GM19023 (cell line): Measurements from ENCODE around the gene ALDH4A1.

Experiments
- ATAC-seq: cut with Tn5 transposase; IDR thresholded peaks from one replicate; pipeline ENCODE4 v1.9.1; 2021; ENCODE audit warnings: mild to moderate bottlenecking, moderate library complexity; ENCODE audit not compliant: unreplicated experiment

The ALDH4A1 gene

DNA sequence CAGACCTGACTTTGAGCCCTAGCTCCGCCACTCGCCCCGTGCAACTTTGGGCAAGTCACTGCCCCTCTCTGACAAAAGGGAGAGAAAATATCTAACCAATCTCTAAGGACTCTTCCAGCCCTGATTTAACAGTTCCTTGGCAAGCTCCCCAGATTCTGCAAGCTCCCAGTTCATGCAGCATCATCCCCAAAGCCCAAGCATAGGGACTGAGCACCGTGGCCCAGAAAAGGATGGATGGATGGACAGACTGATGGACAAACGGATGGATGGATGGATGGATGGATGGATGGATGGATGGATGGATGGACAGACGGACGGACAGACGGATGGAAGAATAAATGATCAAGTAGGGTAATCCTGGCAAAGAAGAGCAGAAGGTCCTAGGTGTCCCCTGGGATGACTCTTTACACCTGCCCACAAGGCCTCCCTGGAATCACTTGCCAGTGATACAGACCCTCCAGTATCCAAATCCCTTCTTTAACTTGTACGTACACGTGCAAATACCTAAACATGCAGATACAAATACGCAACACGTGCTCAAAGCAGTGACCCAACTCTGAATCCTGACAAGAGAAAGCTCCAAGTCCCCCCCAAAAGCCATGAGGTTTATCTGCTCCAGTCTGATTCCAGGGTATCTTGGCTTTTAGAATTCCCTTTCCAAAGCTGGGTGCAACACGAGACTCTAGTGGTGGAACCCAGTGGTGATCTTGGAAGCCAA, 38.1 kb upstream of the ALDH4A1 start:
- no peak for ATAC-seq

DNA sequence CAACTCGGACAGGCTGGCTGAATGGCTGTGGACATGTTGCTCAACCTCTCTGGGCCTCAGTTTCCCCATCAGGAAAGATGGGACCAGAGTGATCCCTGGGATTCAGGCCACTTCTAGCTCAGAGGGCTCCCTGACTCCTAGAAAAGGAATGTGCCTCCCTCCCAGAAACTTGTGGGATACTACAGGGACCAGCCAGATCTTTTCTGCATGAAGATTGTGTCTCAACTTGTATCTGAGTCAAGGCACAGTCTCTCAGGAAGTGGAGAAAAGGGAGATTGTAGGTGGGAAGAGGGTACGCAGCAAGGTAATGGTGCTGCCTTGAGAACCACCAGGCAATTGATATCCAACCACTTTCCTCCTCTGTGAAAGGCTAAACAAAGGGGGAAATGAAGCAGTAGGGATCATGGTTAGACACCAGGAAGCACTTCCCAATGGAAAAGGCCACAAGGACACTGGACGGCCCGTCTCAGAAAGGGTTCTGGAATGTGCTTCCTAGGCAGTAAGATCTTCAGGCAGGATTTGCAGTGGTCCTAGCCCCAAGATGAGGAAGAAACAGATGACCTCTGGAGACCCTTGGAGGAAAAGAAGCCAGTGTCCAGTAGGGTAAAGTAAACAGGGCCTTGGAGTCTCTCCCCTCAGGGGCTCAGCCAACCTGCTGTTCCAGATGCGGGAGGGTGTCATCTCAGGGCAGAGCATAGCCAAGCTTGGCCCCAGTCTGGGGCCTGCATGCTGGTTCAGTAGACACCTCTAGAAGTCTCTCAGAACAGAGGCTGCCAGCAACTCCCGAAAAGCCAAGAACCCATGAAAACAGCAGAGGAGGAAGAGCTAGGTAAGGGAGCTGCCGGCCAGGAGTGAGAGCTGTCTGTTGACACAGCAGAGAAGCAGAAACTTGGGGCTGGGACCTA, 37.3 kb upstream of the ALDH4A1 start:
- ATAC-seq: no peak

DNA sequence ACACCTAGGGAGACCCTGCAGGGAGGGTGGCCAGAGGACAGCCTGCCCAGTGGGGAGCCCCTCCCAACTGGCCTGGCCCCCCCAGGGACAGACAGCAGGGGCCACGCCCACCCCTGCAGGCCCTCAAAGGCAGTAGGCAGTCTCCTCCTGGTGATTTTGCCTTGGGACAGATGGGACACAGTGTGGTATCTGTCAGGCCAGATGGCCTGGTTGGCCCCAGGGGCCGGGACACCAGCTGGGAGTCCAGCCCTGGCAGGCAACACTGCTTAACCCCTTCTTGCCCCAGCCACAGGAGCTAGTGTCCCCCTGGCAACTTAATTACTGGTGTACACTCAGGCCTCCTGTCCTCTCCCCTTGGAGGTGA, 36.3 kb upstream of the ALDH4A1 start:
- no peak for ATAC-seq

DNA sequence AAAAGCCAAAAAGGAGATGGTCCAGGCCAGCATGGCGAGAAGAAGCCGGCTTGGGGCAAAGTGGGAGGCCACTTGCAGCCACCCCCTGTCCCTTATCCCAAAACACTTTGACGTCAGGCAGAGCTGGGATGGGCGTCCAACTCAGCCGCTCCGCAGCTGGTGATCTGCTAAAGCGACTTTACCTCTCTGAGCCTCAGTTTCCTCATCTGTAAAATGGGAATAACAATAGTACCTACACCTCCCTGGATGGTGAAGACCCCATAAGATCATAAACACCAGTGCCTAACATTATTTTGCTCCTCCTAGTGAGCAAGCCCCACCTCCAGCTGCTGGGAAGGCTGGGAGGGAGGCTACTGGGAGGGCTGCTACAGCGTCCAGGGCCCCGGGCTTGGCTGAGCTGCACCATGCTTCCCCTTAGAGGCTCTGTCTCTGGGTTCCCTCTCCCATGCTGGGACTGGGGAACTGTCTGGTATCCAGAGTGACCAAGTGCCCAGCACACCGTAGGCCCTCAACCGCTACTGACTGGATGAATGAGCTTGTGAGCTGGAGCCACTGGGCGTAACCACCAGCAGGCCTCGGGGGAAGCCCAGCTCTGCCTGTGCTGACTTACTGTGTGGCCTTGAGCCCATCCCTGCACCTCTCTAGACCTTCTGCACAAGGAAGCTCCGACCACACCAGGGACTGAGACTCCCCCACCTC, 35.8 kb upstream of the ALDH4A1 start:
- no peak for ATAC-seq

DNA sequence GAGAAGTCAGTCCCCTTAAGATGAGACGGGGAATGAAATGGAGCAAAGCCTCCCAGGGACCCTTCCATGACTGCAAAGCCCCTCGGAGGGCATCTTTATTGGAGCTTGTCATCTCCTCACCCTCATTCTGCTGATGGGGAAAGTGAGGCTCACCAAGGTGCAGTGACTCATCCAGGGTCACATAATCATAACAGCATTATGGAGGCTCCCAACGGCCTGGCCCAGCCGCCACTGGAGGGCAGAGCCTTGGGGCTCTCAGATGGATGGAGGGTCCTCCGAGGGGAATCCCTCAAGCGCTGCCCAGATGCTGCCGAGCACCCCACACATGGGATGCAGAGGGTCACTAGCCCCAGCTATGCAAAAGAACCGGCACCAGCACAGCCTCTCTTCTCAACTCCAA, 35.2 kb upstream of the ALDH4A1 start:
- ATAC-seq: no peak

DNA sequence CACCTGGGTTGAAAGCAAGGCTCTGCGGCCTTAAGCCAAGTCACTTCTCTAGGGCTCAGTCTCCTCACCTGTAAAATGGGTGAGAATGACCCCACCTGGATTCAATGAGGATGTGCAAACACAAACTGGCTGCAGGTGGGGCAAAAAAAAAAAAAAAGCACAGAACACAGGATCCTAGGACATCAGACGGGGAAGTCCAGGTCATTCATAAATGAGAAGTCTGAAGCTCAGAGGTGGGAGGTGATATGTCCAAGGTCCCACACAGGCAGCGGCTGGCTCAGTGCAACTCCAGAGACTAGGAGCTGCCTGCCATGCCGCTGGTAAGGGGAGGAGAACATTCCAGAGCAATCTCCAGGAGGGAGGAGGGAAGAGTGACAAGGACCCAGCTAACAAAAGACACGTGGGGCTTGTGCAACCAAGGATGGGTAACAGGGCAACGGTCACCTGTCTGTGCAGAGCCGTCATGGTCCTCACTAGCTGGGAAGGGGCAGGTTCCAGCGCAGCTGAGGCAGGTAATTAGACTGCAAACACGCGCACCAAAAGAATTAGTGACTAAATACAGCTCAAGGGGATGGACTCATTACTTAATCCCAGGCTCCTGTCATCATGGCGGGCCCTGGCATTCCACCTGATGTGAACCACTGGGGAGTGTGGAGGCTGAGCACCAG, 34.6 kb upstream of the ALDH4A1 start:
- no peak for ATAC-seq

DNA sequence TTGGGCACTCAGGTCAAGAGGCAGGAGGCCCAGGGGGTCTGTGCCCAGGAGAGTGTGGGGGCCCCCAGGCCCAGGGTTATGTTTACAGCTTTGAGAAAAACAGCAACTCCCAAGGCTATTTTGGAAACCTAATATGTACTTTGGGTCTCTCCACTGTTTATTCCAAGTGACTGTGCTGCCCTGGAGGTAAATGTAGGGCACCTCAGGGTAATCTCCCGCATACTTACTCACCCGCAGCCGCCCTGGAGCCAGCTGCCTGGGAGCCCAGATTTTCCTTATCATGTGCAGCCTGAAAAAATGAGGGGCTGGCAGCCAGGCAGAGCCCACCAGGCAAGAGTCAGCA, 34.1 kb upstream of the ALDH4A1 start:
- no peak for ATAC-seq

DNA sequence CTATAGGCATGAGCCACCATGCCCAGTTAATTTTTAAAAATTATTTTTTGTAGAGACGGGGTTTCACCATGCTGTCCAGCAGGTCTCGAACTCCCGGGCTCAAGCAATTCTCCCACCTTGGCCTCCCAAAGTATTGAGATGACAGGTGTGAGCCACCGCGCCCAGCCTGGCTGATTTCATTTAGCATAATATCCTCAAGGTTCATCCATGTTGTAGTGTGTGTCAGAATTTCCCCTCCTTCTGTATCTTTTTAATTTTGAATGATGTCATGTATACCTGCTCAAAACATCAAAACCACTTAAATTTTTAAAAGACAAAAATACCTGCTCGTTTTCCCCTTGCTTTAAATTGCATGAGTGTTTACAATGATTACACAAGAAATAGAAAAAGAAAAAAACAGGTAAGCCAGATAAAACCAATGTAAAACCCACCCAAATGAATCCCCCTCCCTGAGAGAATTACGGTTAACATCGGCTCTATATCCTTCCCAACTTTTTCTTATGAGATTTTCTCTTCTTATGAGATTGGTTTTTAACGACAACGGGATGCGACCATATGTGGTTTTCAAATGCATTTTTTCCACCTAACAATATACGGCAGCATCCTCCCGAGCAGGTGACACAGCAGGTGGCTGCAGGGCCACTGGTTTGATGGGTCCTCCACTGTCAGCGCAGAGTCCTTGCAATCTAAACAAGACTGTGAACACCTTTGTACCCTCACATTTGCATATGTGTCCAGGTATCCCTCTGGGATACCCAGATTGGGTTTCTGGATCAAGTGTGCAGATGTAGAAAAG, 32.0 kb upstream of the ALDH4A1 start:
- ATAC-seq: no peak

DNA sequence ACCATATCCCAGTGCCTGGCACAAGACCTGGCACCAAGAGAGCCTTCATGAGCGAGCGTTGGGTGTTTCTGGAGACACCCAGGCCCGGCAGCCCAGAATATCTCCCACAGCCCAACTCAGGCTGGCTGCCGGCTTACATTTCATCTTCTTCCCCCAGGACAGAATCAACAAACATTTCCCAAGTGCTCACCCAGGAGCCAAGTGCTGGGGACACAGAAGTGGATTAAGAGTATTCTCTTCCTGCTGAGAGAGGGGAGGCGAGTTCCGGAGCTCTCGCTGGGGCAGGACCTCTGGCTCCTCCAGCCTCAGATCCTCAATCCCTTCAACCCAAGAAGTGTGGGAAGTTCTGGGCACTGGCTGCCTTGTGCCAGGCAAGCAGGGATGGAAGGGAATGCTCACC, 30.5 kb upstream of the ALDH4A1 start:
- ATAC-seq: no peak

DNA sequence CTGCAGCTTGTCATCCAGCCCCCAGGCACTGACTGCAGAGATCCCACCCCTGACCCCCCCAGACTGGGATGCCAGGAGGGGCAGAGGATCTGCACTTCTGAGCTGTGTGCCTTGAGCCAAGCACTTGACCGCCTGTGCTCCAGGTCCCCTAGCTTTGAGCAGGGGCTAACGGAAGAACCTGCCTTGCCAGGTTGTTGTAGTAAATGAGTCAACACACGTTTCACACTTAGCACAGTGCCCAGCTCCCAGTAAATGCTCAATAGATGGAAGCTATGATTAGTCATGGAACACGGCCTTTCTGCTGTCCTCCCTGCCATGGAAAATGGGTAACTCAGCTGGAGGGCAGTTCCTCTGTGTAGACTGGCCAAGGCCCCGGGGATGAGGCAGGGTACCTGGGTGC, 30.0 kb upstream of the ALDH4A1 start:
- ATAC-seq: no peak

DNA sequence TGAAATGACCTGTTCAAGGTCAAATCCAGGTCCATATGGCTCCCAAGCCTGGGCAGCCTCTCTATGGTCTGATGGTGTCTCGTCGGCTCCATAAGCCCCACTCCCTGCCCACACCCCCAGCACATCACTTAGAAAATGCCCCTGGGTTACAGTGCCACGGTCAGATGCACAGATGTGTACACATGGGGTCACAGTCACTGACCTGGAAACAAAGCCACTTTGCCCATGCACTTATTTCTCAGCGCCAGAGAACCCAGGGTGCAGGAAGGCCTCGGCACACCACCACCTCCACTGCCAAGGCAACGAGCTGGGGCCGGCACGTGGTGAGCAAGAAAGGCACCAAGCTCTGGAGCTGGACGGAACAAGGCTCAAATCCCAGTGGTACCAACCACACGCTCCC, 29.4 kb upstream of the ALDH4A1 start:
- ATAC-seq: no peak

DNA sequence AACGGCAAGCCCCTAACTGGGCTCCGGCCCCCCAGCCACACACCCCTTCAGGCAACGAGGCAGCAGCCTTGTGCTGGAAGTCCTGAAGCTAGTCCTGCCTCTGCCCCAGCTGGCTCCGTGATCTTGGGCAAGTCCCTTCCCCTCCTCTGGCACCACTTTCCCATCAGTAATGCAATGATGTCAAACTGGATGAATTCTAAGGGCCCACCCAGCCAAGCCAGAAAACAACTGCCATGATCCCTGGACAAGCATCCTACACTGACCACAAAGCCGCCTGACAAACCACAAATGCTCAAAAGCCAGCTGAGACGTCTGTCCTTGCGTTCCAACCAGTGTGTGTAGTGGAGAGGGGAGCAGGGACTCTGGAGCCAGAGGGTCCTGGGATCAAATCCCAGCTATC, 27.3 kb upstream of the ALDH4A1 start:
- no peak for ATAC-seq

DNA sequence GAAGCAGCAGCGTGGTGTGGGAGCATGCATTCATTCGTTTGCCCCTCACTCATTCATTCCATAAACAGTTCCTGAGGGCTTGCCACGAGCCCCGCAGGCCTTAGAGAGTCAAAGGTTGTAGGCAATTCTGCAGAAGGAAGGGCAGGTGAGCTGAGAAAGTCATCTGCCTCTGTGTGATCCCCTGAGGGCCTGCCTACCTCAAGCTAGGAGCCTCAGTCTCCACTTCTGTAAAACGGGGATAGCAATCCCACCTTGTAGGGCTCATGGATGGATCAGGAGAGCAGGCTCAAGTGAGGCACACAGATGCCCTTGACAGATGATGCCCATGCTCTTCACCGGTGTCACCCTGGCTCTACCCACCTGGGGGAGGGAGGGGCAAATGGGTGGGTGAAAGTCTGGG, 26.6 kb upstream of the ALDH4A1 start:
- ATAC-seq: no peak

DNA sequence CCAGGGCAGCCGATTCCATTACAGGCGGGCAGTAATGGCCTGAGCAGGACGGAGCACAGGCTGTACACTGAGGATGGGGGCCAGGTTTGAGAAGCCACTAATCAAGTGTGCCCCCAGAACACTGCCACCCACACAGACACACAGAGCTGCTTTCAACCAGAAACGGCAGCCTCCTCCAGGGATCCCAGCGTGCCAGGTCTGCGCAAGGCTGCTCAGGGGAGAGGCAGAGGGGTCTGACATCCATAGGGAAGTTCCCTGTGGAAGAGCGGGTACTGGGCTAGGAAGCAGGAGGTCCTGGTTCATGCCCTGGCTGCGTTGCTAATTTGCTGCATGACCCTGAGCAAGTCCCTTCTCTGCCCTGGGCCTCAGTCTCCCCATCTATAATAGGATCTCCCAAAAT, 26.1 kb upstream of the ALDH4A1 start:
- ATAC-seq: no peak

DNA sequence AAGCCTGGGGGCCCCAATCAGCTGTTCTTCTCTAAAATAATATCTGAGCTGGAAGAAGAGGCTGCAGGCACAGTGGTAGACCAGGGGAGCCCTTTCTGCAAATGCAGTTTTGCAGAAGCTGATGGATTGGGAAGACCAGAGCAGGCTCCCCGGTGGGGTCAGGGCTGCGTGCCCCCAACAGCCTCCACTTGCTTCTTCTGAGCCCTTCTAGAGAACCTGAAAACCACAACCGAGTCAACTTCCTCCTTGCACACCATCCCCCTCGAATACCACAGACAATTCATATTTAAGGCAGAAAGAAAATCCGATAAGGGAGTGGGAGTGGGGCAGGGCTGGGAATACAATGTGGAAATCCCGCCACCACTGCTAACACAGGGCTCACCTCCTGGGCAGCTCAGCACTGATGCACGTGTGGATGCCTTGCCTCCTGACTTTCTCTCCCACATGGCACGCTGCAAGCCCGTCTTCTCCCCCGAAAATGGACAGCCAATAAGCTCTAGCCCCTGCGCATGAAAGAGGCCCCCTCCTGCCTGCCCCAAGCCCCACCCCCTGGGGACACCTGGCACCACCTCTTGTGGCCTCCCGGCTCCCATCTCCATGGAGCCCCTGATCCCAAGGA, 25.4 kb upstream of the ALDH4A1 start:
- no peak for ATAC-seq

DNA sequence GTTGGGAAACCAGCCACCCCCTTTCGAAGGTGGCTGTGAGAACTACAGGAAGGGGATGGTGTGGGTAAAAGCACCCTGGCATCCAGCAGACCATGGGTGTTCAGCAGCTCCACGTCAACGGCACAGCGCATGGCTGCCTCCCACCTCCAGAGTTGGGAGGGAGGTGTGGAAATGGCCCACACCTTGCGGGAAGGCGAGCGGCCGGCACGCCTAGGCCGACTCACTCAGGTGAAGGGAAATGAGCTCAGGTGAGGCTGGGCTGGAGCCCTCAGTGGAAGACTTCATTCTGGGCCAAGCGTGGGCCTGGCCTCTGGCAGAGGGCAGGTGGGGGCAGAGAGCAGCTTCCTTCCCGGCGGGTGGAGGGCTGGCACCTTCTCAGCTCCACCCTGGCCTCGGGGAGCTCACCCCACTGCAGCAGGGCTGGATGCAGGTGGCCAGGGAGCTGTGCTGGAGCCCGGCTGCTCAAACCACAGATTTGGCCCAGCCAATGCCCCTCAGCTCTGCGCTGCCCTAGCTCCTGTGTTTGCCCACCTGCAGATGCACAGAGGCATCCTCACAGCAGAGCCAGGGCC, 24.8 kb upstream of the ALDH4A1 start:
- ATAC-seq: no peak

DNA sequence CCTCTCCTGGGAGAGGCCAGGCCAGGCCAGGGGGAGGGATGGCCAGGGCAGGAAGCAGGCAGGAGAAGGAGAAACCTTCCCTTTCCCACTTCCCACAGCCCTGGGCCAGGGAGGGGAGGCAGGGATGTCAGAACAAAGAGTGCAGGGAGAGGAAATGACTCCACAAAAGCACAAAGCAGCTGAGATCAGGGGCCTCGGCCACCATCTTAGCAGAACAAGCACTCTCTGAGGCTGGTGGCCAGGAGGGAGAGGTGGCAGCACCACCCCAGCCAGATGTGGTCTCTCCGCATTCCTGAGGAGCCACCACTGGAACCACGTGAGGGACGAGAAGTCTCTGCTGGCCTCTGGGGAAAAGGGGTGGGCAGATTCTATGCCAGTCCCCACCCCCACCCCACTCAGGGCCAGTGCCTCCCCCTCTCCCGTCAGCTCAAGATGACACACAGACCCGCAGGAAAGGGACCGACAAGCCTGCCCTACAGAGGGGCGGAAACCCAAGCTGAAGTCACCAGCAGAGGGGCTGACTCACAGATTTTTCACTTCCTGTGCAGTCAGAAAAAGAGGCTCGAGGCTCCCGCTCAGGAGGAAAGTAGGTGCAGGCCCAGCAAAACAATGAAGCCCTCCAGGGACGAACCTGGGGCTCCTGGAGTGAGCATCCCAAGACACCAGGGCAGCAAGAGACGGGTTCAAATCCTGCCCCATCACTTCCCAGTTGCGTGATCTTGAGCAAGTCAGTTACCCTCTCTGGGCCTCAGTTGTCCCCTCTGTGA, 24.1 kb upstream of the ALDH4A1 start:
- ATAC-seq: peak; percentile 80

DNA sequence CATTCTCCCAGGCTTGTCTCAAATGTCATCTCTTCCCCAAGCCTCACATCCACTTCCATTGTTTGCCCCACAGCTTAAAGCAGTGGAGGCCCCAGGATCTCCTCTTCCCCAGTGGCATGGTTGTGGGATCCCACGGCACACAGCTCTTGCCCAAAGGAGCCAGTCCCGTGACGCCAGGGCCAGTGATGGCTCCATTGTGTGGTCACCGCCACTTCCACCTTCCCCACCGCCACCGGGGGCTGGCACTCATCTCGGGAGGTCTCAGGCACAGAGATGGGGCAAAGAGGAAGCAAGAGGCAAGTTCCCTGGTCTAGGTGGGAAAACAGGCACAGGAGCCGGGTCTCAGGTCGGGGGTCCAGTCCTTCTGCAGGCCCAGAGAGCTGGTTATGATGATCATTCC, 22.9 kb upstream of the ALDH4A1 start:
- no peak for ATAC-seq

DNA sequence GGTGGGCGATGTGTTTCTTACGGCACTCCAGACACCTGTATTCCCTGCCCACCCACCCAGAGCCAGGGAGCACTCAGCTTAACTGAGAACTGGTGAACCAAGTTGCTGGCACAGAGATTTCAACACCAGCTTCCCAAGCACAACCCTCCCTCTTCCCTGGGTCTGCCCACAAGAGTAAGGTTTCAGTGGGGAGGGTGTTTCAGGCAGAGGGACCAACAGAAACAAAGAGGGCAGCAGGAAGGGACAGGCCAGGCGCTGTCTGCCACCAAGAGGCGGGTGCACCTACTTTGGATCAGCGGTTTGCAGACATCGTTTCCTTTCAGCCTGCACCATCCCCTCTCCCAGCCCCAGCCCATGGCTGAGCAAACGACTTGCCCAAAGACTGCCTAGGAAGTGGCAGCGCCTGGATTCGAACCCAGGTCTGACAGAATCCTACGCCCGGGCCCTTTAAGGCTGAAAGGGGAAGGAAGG, 21.9 kb upstream of the ALDH4A1 start:
- ATAC-seq: no peak
